ENCODE measurements around the gene BST1.

GRCh38 chr4:15653864-15654592 lies 48.8 kb upstream of the BST1 start:
- TF ChIP-seq EZH2 (IDR thresholded peaks at IDR 0.05; ENCODE audit: low read depth) (no peak), CTCF (conservative IDR thresholded peaks at IDR 0.05) (no peak)
